ENCODE data around the gene VWA5B1. TPM values are rescaled to one million over a fixed set of nuclear protein-coding genes. Genes with fewer than 3 reads are reported as not detected.
"Not testable (repeated sequence)": the region's sequence is repeated elsewhere in the genome, so short reads cannot be mapped to it uniquely, and the experiment has no call there.

Gene VWA5B1
- not detected in 2 replicates for total RNA-seq (2014; rRNA removed; shearing (Covaris generic))

- in situ Hi-C loops (cut with HindIII; ENCODE audit: low sequenced_read_pairs) = no loop called here
- no peak for DNase-seq (ENCODE audit: low spot score)
Observed at GRCh38 chr1:20290624-20291597, at the start of gene VWA5B1. TSS of gene VWA5B1 (plus strand) at chr1:20290875. CDS start at chr1:20310602, 19,727 bp downstream.

GRCh38 chr1:20242890-20243479, 47.7 kb upstream of the VWA5B1 start:
- in situ Hi-C loops (cut with HindIII; ENCODE audit: low sequenced_read_pairs) = no loop called here
- DNase-seq (ENCODE audit: low spot score) = no peak

DNA sequence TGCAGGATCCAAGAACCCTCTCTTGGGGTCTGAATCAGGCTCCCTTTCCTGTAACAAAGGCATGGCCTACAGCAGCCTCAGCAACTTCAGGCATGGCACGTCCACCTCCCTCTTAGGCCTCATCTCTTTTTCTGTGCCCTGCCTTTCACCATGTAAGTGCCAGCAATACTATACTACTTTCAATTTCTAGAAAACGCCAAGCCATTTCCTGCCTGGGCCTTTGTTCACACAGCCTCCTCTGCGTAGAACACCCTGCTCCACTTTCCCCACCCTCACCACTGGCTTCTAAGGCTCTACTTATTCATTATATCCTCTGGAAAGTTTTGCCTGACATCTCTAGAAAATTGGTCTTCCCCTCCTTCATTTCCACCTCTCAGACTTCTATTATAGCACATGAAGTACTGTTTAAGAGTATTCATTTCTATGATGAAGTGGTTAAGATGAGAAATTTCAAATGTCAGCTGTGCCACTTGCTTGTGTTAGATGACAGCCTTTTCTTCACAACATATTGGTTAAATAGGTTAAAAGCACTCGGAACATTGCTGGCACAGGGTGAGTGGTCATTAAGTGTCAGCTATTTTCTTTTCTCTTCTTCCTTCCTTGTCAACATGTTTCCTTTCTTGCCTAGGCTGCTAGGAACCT, 41.6 kb upstream of the VWA5B1 start:
- in situ Hi-C loops (cut with HindIII; ENCODE audit: low sequenced_read_pairs) = no loop called here

DNA sequence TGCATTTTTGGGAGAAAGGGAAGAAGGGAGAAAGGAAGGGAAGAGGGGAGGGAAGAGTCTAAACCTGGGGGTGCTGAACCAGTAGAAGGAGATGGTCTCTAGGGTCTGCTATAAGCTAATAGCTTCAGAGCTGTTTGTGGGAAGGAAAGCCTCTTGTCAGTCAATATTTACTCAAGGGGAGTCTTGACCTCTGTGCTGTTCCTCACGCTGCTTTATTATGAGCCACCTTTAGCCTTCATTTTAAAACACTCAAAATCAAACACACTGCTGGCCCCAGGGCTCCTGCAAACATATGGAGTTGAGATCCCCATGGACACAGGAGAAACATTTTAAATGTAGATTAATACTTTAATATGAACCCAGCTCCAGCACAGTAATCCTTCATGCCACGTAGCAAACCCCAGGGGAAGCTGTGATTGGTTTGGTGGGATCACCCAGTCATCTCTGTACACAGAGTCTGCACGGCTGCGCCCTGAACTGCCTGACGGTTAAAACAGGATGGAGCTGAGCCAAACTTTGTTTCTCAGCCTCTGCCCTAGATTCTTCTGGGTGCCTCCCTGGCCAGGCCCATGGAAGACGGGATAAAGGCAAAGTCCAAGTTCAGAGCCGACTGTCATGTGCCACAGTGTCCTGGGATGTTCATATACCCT, 40.2 kb upstream of the VWA5B1 start:
- in situ Hi-C loops (cut with HindIII; ENCODE audit: low sequenced_read_pairs) = no loop called here

More for the DNA sequence above, 41.6 kb upstream of the VWA5B1 start:
- DNase-seq (ENCODE audit: low spot score) = no peak

DNA sequence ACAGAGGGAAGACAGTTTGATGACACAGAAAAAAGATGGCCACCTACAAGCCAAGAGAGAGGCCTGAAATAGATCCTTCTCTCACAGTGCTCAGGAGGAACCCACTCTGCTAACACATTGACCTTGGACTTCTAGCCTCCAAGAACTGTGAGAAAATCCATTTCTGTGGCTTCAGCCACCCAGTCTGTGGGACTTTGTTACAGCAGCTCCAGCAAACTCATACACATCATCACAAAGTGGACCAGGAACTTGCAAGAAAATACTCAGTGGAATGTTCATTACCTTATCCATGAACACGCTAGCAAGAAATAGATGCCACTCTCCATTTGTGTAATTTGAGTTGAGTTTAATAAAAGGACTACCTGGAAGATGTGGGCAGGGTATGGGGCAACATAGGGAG, 38.1 kb upstream of the VWA5B1 start:
- DNase-seq (ENCODE audit: low spot score) = no peak
- in situ Hi-C loops (cut with HindIII; ENCODE audit: low sequenced_read_pairs) = no loop called here

More for the DNA sequence above, 40.2 kb upstream of the VWA5B1 start:
- DNase-seq (ENCODE audit: low spot score) = no peak

- in situ Hi-C loops (cut with HindIII; ENCODE audit: low sequenced_read_pairs) = no loop called here
- DNase-seq (ENCODE audit: low spot score) = no peak
Observed at GRCh38 chr1:20255666-20256065, 35.0 kb upstream of the VWA5B1 start.

GRCh38 chr1:20259646-20260045, 31.0 kb upstream of the VWA5B1 start:
- DNase-seq (ENCODE audit: low spot score) = peak; percentile 78
- in situ Hi-C loops (cut with HindIII; ENCODE audit: low sequenced_read_pairs) = no loop called here

GRCh38 chr1:20261095-20261494, 29.6 kb upstream of the VWA5B1 start:
- in situ Hi-C loops (cut with HindIII; ENCODE audit: low sequenced_read_pairs) = no loop called here
- no peak for DNase-seq (ENCODE audit: low spot score)

DNA sequence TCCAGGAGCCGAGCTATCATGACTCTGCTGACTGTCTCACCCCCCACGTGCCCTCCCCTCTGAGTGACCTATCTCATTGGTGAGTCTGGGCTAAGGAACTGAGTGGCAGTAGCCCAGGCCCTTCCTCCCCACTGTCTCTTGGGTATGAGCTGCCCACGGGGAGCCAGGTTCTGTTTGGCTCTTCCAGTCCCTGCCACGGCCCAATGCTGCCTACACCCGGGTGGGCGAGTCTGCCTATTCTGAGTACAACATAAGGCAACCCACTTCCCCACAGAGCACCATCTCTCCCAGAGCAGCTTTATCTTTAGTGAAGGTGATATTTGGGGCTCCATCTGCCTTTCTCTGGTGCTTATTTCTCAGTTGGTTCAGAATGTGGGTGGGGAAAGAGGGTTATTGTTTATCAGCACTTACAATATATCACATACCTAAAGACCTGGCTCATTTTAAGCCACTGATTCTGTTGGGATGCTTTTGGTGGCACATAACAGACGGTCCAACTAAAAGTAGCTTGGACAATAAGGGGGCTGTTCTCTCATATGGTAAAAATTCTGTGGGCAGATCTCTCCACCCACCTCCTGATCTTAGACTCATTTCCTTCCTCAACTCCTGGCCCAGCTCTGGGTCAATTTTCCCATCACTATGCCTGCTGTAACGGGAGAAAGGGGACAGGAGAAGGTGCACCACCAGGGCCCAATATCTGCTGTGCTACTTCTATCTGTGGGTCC, 27.7 kb upstream of the VWA5B1 start:
- in situ Hi-C loops (cut with HindIII; ENCODE audit: low sequenced_read_pairs) = no loop called here
- no peak for DNase-seq (ENCODE audit: low spot score)

DNA sequence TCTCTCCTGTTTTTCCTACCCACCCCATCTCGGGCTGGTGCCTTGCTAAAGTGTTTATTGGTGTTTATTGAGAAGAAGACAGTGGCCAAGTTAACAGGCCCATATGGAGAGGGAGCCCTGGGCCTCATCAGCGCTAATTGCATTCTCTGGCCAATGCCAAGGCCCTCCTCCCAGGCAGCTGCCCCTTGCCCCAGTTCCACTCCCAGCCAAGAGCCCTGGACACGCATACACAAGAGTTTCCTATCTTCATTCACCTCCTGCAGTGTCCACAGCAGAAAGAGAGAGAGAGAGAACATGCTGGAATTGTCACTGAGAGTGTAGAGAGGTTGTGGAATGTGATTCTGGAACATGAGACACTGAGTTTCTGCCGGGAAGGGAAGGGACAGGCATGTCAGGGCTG, 25.4 kb upstream of the VWA5B1 start:
- no peak for DNase-seq (ENCODE audit: low spot score)
- in situ Hi-C loops (cut with HindIII; ENCODE audit: low sequenced_read_pairs) = no loop called here

DNA sequence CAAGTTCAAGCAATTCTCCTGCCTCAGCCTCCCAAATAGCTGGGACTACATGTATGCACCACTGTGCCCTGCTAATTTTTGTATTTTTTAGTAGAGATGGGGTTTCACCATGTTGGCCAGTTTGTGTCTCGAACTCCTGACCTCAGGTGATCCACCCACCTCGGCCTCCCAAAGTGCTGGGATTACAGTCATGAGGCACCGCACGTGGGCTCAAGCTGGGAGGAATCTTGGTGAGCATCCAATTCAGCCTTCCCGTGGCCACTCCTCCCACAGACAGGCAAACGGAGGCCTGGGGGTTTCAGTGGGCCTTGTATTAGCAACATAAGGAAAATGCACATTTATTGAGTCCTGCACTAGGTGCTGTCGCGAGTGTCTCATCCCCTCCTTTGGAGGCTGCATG, 24.5 kb upstream of the VWA5B1 start:
- DNase-seq (ENCODE audit: low spot score) = no peak
- in situ Hi-C loops (cut with HindIII; ENCODE audit: low sequenced_read_pairs) = no loop called here

DNA sequence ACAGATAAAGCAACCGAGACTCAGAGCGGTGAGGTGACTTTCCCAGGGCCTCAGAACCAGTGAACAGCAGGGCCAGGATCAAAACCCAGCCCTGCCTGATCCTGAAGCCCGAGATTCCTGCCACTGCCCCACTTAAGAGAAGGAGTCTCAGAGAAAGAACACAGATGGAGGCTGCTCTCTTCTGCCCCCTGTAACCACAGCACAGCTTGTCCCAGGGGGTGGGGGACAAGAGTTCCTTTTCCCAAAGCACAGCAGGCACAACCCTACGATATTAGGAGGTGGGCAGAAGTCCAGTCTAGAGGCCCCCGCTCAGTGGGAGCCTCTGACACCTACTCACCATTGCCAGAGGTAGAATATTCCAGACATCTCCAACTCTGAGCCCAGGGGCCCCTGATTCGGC, 24.0 kb upstream of the VWA5B1 start:
- in situ Hi-C loops (cut with HindIII; ENCODE audit: low sequenced_read_pairs) = no loop called here
- DNase-seq (ENCODE audit: low spot score) = no peak

- DNase-seq (ENCODE audit: low spot score) = no peak
- in situ Hi-C loops (cut with HindIII; ENCODE audit: low sequenced_read_pairs) = no loop called here
Observed at GRCh38 chr1:20271498-20272400, 18.9 kb upstream of the VWA5B1 start.

GRCh38 chr1:20273716-20274115, 17.0 kb upstream of the VWA5B1 start:
- DNase-seq (ENCODE audit: low spot score); in situ Hi-C loops (cut with HindIII; ENCODE audit: low sequenced_read_pairs): not testable (repeated sequence)

DNA sequence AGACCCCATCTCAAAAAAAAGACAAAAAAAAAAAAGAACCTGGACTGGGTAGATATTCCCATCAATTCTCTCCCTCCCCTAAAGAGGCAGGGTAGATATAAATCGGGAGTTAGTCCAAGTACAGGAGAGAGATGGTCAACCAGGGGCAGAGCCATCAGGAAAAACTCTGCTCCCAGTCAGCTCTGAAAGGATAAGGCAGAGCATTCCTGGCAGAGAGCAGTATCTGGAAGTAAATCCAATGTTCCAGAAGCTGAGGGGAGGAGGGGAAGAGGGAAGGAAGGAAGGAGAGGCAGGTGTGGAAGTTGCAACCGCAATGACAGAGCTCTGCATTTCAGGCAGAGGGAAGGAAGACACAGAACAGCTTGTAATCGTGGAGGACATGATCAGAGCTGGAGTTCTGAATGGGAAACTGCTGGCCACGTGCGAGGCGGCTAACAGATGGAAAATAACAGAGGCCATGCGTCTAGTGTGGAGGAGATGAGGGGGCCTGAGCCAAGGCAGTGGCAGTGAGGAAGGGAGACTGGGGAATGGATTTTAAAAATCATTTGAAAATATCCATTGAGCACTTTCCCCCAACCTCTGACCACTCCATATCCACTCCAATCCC, 15.3 kb upstream of the VWA5B1 start:
- no peak for DNase-seq (ENCODE audit: low spot score)
- in situ Hi-C loops (cut with HindIII; ENCODE audit: low sequenced_read_pairs) = no loop called here

- DNase-seq (ENCODE audit: low spot score) = no peak
Observed at GRCh38 chr1:20276485-20277159, 14.1 kb upstream of the VWA5B1 start.

DNA sequence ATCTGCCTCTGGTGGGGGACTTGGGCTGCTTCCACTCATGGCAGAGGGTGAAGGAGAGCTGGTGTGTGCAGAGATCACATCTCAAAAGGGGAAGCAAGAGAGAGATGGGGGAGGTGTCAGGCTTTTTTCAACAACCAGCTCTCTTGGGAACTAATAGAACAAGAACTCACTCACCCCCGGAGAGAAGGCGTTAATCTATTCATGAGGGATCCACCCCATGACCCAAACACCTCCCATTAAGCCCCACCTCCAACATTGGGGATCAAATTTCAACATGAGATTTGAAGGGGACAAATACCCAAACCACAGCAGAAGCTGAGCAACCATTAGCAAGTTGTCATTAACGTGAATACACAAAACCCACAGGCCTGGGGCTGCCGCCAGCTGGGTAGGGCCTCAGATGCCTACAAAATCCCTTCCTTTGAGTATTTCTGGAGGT, 12.0 kb upstream of the VWA5B1 start:
- no peak for DNase-seq (ENCODE audit: low spot score)
- in situ Hi-C loops (cut with HindIII; ENCODE audit: low sequenced_read_pairs) = no loop called here

More at GRCh38 chr1:20276485-20277159, 14.1 kb upstream of the VWA5B1 start:
- in situ Hi-C loops (cut with HindIII; ENCODE audit: low sequenced_read_pairs) = no loop called here

Measured in G401 (cell line).